IMR-90 (cell line): ENCODE measurements around the gene NDOR1.

Experiments
- BHLHE40 ChIP-seq: fragments of 150-350 bp; IDR thresholded peaks from 2 replicates; pipeline ENCODE4 v1.6.1; 2016; ENCODE audit warnings: mild to moderate bottlenecking, low read depth, low read length
- CEBPB ChIP-seq: IDR thresholded peaks from 2 replicates; pipeline ENCODE4 v1.6.1; 2012; ENCODE audit warnings: low read depth, low read length, improper control_type of control experiment
- POLR2A ChIP-seq: IDR thresholded peaks from 2 replicates; pipeline ENCODE4 v1.6.1; 2012; ENCODE audit warnings: mild to moderate bottlenecking, low read depth, low read length
- SMC3 ChIP-seq: fragments of 150-350 bp; IDR thresholded peaks from 2 replicates; pipeline ENCODE4 v1.6.1; 2016; ENCODE audit warnings: low read depth, mild to moderate bottlenecking, antibody characterized with exemption, low read length, moderate library complexity

DNA sequence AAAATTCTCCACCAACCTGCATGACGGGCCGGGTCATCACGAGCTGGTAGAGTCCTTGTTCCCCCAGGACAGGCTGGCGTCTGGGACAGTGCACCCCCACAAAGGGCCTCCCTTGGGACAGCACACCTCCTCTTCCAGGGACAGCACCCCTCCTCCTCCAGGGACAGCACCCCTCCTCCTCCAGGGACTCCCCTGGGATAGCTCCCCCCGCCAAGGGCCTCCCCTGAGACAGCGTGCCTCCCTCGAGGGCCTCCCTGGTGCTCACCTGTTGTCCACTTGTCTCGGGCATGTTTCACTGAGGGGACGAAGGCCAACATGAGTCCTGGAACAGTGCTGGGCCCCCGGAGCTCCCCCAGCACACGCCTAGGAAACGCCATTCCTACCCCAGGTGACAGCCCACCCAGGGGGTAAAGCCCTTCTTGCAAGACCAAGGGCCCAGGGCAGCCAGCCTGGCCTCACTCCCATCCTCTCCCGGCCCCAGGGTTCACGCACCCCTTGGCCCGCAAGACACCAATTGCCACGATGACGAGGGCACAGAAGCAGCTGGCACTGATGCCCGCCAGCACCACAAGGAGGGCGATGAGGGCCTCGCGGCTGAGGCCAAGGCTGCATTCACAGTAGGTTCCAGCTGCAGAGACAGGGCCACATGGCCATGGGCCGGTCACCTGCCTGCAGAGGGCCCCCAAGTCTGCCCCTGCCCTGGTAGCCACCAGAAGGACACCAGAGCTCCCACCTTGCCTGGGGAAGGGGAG is 34.2 kb upstream of the NDOR1 start:
- TF ChIP-seq BHLHE40 (no peak), CEBPB (no peak), POLR2A (no peak), SMC3 (no peak)
